Spleen (tissue), 7 donors: ENCODE results near the gene SIGLEC15.

Source experiments
- CTCF ChIP-seq, 11 experiments: fragments of 200-600 bp in 7 of 11; fragments of 450-650 bp in 4 of 11; sonication (generic) in 4 of 11; IDR thresholded peaks in 8 of 11; conservative IDR thresholded peaks in 3 of 11; 1 replicate in 7 of 11; 2 replicates in 4 of 11; pipeline versions ENCODE4 v1.4.0 to v1.8.0; 2016 to 2021; ENCODE audit warnings: antibody characterized with exemption in 11 of 11, inconsistent platforms in 4 of 11, mild to moderate bottlenecking in 1 of 11
- POLR2AphosphoS5 ChIP-seq, 3 donors: sonication (generic); formaldehyde crosslinking; IDR thresholded peaks; one replicate each; pipeline ENCODE4 v1.5.1; 2017; ENCODE audit warnings: antibody characterized with exemption in 3 of 3
- donor health status: DM: no; HTN: no; CAD: no; lungs with moderate emphysema.
- donor health status: DM: no; HTN: no; CAD: no.
- donor health status: DM: no; HTN: no; CAD: no.

GRCh38 chr18:45861926-45862325 lies 36.5 kb downstream of the SIGLEC15 start:
- TF ChIP-seq POLR2AphosphoS5 (IDR thresholded peaks at IDR 0.05), result no peak
- no peak for TF ChIP-seq CTCF (IDR thresholded peaks at IDR 0.05 in 8 of 11, conservative IDR thresholded peaks at IDR 0.05 in 3 of 11)
